ENCODE measurements around the gene PKMYT1. TPM values are rescaled to one million over a fixed set of nuclear protein-coding genes. Genes with fewer than 3 reads are reported as not detected.
A peak's percentile ranks its signal among the peaks of the same experiment; 100 is the strongest.

Gene PKMYT1
- total RNA-seq, 2 donors from 2014 or later: 76.4 to 251 TPM

GRCh38 chr16:2981899-2982250, 1.6 kb upstream of the PKMYT1 start:
- DNase-seq (ENCODE audit: low spot score): no peak
- ATAC-seq: no peak
- peak overlapping the region; percentile 77 to 80 for H3K27ac Mint-ChIP-seq

DNA sequence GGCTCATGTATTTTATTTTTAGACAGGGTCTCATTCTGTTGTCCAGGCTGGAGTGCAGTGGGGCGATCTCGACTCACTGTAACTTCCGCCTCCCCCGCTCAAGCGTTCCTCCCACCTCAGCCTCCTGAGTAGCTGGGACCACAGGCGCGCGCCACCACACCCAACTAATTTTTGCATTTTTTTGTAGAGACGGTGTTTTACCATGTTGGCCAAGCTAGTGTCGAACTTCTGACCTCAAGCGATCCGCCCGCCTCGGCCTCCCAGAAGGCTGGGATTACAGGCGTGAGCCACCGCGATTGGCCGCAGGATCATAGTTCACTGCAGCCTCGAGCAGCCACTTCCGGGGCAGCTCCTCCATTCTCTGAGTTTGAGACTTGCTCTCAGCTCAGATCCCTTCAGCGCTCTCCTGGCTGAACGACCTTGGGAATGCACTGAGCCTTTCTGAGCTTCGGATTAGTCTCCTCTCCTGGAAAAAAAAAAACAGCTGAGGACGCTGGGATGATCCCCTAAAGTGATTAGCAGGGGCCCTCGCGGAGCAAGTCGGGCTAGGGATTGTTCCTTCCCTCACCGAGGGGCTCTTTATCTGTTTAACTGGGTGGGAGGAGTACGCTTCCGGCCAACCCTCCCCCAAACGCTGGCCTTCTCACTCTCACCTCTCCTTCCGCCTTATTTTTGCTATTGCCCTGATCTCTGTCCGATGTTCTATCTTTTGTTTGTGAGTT, 1.1 kb upstream of the PKMYT1 start:
- H3K4me1 Mint-ChIP-seq (ENCODE audit: low read depth in 2 of 2): peaks cover 10 to 19% of the 10 kb centered on the region in 2 donors
- peak overlapping the region; percentile 69 for H3K4me3 Mint-ChIP-seq
- no peaks in the 10 kb centered on the region for H3K9me3 Mint-ChIP-seq
- no peak for ATAC-seq
- DNase-seq (ENCODE audit: low spot score): no peak
- H3K27ac Mint-ChIP-seq: peak overlapping the region; percentile 77 to 80
- H3K27me3 Mint-ChIP-seq: no peaks in the 10 kb centered on the region
- no peaks in the 10 kb centered on the region for H3K36me3 Mint-ChIP-seq

More at GRCh38 chr16:2981899-2982250, 1.6 kb upstream of the PKMYT1 start:
- no peaks in the 10 kb centered on the region for H3K27me3 Mint-ChIP-seq
- H3K4me1 Mint-ChIP-seq (ENCODE audit: low read depth in 2 of 2): peaks cover 10 to 19% of the 10 kb centered on the region in 2 donors
- H3K4me3 Mint-ChIP-seq: peak overlapping the region; percentile 69
- H3K36me3 Mint-ChIP-seq: no peaks in the 10 kb centered on the region
- no peaks in the 10 kb centered on the region for H3K9me3 Mint-ChIP-seq

DNA sequence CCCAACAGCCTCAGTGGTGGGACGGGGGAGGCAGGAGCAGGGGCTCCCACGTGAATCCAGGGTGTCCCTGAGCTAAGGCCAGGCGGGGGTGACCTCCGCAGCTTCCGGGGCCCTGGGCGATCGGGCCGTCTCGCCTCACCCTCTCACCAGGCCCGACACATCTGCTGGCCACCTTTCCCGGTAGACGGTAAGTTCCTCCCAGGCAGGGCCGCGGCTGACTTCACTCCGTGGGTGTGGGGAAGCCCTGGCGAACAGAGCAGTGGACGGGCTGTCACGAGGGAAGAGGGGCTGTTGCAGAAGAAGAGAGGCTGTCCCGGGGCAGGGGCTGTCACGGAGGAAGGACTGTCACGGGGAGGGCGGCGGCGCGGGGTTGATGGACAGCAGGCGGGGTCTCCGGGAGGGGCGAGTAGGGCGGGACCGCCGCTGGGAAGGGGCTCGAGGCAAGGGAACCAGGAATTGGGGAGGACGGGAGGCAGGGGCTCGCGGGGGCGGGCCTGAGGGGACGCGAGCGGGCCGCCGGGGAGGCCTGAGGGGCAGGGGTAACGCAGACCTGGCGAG, 498 bp downstream of the PKMYT1 start:
- Mint-ChIP-seq H3K9me3 (no peaks in the 10 kb centered on the region), H3K27ac (peak overlapping the region in 1 of 2 donors; percentile 49), H3K4me1 (ENCODE audit: low read depth in 2 of 2) (peaks cover 10 to 19% of the 10 kb centered on the region in 2 donors), H3K4me3 (peak overlapping the region; percentile 69), H3K27me3 (no peaks in the 10 kb centered on the region), H3K36me3 (no peaks in the 10 kb centered on the region)
- ATAC-seq (peak in 1 of 2 donors; percentile 14), DNase-seq (ENCODE audit: low spot score) (no peak)

GRCh38 chr16:2977440-2977839, 2.8 kb downstream of the PKMYT1 start:
- Mint-ChIP-seq H3K4me1 (ENCODE audit: low read depth in 2 of 2) (peaks cover 6 to 15% of the 10 kb centered on the region in 2 donors), H3K9me3 (no peaks in the 10 kb centered on the region), H3K36me3 (no peaks in the 10 kb centered on the region), H3K27ac (no peak overlapping the region), H3K27me3 (no peaks in the 10 kb centered on the region), H3K4me3 (no peak overlapping the region)
- DNase-seq (ENCODE audit: low spot score) (no peak), ATAC-seq (no peak)

- ATAC-seq (no peak), DNase-seq (ENCODE audit: low spot score) (no peak)
- Mint-ChIP-seq H3K27me3 (no peaks in the 10 kb centered on the region), H3K27ac (no peak overlapping the region), H3K36me3 (no peaks in the 10 kb centered on the region), H3K4me1 (ENCODE audit: low read depth in 2 of 2) (peaks cover 8 to 16% of the 10 kb centered on the region in 2 donors), H3K9me3 (no peaks in the 10 kb centered on the region), H3K4me3 (no peak overlapping the region)
Observed at GRCh38 chr16:2976673-2977072, 3.6 kb downstream of the PKMYT1 start.

- Mint-ChIP-seq H3K36me3 (no peaks in the 10 kb centered on the region), H3K27me3 (no peaks in the 10 kb centered on the region), H3K4me1 (ENCODE audit: low read depth in 2 of 2) (peaks cover 6 to 13% of the 10 kb centered on the region in 2 donors), H3K9me3 (no peaks in the 10 kb centered on the region), H3K4me3 (no peak overlapping the region), H3K27ac (no peak overlapping the region)
- DNase-seq (ENCODE audit: low spot score): no peak
- ATAC-seq: no peak
Observed at GRCh38 chr16:2976201-2976600, 4.0 kb downstream of the PKMYT1 start.

DNA sequence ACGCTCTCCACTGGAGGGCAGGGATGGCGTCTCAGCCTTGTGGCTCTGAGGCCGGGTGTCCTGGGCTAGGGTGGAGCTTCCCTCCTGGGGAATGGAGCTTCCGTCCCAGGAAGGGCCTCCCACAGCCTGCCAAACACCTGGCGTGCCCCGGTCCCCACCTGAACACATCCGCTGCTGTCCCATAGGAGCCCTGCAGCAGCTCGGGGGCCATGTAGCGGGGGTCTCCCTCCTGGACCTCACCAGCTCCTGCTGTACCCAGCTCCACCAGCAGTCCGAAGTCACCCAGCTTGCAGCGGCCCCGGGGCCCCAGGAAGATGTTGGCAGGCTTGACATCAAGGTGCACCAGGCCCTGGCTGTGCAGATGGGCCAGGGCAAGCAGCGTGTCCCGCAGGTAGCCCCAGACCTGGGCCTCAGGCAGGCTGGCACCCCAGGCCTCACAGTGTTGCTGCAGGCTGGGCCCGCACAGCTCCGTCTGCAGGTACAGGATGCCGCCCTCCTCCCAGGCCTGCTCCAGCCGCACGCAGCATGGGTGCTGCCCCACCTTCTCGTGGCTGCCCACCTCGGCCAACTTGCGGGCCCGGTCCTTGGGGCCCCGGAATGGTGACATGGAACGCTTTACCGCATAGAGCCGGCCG, 5.0 kb downstream of the PKMYT1 start:
- Mint-ChIP-seq H3K9me3 (no peaks in the 10 kb centered on the region), H3K36me3 (no peaks in the 10 kb centered on the region), H3K27me3 (no peaks in the 10 kb centered on the region), H3K27ac (no peak overlapping the region), H3K4me1 (ENCODE audit: low read depth in 2 of 2) (peaks cover 8 to 17% of the 10 kb centered on the region in 2 donors), H3K4me3 (no peak overlapping the region)
- DNase-seq (ENCODE audit: low spot score) (no peak), ATAC-seq (no peak)

DNA sequence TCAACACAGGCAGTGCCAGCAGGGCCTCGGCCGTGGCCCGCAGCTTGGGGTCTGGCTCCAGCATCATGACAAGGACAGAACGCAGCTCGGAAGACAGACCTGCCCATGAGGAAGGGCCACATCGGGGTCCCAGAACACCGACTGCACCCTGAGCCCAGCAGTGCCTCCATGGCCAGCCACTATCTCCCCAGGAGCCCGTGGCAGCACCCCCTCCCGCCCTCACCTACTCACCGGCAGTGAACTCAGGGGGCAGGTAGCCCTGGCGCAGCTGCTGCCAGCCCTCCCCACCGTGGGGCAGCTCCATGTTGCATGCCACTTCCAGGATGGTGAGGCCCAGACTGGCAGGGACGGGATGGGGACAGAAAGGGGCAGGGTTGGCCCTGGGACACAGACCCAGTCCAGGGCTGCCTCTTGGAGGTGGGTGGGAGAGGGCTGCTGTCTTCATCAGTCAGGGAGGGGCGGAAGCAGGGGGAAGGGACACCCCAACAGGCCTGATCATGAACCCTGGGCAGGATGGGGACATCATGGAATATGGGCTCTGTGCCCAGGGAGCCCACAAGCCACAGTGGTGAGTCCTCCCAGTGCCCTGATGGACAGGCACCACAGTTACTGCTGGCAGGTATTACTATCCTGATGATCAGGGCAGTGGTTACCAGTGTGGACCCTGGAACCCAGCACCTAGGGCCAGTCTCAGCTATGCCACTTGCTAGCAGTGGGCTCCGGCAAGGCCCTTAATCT, 5.8 kb downstream of the PKMYT1 start:
- Mint-ChIP-seq H3K27ac (no peak overlapping the region), H3K4me1 (ENCODE audit: low read depth in 2 of 2) (peaks cover 8 to 17% of the 10 kb centered on the region in 2 donors), H3K4me3 (no peak overlapping the region), H3K27me3 (no peaks in the 10 kb centered on the region), H3K9me3 (no peaks in the 10 kb centered on the region), H3K36me3 (no peaks in the 10 kb centered on the region)
- DNase-seq (ENCODE audit: low spot score): no peak
- ATAC-seq: no peak

- no peaks in the 10 kb centered on the region for H3K36me3 Mint-ChIP-seq
- ATAC-seq (no peak), DNase-seq (ENCODE audit: low spot score) (no peak)
- no peak overlapping the region for H3K27ac Mint-ChIP-seq
- H3K4me1 Mint-ChIP-seq (ENCODE audit: low read depth in 2 of 2): peaks cover 8 to 17% of the 10 kb centered on the region in 2 donors
- H3K9me3 Mint-ChIP-seq: no peaks in the 10 kb centered on the region
- no peak overlapping the region for H3K4me3 Mint-ChIP-seq
- no peaks in the 10 kb centered on the region for H3K27me3 Mint-ChIP-seq
Observed at GRCh38 chr16:2973605-2974318, 6.5 kb downstream of the PKMYT1 start.

DNA sequence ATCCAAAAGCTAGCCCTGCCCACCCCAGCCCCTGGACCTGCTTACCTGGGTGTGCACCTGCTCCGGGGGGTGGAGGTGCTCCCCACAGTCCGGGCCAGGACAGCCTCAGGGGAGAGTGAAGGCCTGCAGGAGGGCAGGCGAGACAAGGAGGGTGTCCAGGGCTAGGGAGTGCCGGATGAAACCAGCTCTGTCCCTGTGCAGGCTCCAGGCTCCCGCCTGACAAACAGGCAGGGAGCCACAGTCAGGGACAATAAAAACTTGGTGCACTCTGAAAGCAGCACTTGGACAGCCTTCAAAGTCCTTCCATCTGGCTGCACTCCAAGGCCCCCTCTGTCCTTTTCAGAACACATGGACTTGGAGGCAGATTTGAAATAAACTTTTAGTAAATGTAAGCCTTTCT, 7.2 kb downstream of the PKMYT1 start:
- no peak for DNase-seq (ENCODE audit: low spot score)
- Mint-ChIP-seq H3K4me1 (ENCODE audit: low read depth in 2 of 2) (peaks cover 14 to 23% of the 10 kb centered on the region in 2 donors), H3K4me3 (no peak overlapping the region), H3K27ac (no peak overlapping the region), H3K27me3 (peaks cover 3% of the 10 kb centered on the region in 2 donors), H3K36me3 (no peaks in the 10 kb centered on the region), H3K9me3 (no peaks in the 10 kb centered on the region)
- ATAC-seq: no peak

DNA sequence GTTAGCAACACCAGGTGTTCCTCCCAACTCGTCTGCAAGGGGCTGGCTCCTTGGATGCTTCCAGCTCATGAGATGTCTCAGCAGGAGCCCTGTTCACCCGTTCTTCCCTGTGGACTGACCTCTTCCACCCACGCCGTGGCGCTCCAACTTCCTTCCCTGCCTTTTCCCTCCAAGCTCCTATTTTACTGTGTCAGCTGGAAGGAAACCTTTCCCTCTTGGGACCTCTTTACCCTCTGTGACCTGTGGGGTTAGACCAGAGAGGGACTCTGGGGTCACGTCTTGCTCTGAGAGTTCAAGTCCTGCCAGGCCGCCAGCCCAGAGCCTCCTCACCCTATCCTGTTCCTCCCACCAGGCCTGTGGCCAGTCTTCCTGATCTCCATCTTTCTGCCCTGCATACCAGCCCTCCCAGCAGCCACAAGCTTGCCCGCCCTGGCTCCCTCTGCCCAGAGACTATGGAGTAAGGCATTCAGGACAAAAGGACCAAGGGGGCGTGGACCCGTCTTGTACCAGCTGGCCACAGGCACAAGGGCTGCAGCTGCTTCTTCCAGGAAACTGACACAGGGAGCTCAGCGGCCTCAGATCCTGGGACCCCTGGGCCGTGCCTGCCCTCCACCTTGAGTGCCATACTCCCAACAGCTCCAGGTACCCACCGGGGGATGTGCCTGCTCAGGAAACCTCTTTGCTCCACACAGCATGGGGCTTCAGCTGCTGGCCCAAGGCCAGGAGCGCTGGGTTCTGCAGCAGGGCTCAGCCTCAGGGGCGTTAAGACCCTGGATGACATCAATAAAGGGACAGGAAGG, 8.1 kb downstream of the PKMYT1 start:
- no peaks in the 10 kb centered on the region for H3K9me3 Mint-ChIP-seq
- H3K27ac Mint-ChIP-seq: peak overlapping the region; percentile 53 to 60
- H3K36me3 Mint-ChIP-seq: no peaks in the 10 kb centered on the region
- DNase-seq (ENCODE audit: low spot score) (no peak), ATAC-seq (no peak)
- H3K4me3 Mint-ChIP-seq: peak overlapping the region; percentile 65
- peaks cover 14 to 26% of the 10 kb centered on the region in 2 donors for H3K4me1 Mint-ChIP-seq (ENCODE audit: low read depth in 2 of 2)
- peaks cover 5% of the 10 kb centered on the region in 2 donors for H3K27me3 Mint-ChIP-seq

- DNase-seq (ENCODE audit: low spot score) (no peak), ATAC-seq (no peak)
- Mint-ChIP-seq H3K9me3 (no peaks in the 10 kb centered on the region), H3K27ac (peak overlapping the region; percentile 53 to 78), H3K36me3 (no peaks in the 10 kb centered on the region), H3K4me3 (peak overlapping the region; percentile 67), H3K4me1 (ENCODE audit: low read depth in 2 of 2) (peaks cover 14 to 26% of the 10 kb centered on the region in 2 donors), H3K27me3 (peaks cover 5% of the 10 kb centered on the region in 2 donors)
Observed at GRCh38 chr16:2971134-2971984, 8.9 kb downstream of the PKMYT1 start.
